ENCODE data around the gene CRLF1. TPM values are rescaled to one million over a fixed set of nuclear protein-coding genes. Genes with fewer than 3 reads are reported as not detected.
A peak's percentile ranks its signal among the peaks of the same experiment; 100 is the strongest.

CRLF1 gene
- total and polyA plus RNA-seq, 2 of the 8 experiments (the other 6 are each of a cell fraction or from before 2014, with no cell fraction given) = 7.2 to 10.3 TPM

DNA sequence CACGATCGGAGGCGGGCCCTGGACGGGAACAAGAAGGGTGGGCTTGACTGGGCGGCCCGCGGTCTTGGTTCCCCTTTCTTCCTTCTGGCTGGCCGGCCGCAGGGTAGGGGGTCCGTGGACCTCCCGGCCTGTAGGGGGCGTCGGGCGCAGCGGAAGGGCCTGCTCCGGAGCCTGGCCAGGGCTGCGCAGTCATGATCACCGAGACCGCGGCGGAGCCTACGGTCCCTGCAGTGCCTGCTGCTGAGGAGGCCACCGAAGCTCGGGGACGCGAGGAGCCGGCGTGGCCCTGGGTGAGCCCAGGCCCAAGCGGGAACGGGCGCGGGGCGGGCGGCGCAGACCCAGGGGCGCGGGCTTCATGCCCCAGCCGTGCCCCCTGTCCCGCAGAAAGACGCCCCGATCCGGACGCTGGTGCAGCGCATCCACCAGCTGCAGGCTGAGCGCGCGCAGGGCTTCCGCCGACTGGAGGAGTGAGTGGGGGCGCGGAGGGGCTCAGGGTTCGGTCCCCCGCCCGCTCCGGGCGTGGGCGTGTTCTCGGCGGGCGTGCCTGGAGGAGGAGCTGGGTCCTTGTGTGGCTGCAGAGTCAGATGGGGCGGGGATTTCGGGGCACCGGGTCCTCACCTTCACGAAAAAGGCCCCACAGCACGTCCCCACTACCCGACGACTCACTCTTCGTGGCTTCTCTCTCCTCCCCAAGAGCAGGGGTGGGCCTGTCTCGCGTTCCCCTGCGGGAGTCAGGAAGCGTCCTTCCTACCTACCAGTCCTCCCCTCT, 17.8 kb downstream of the CRLF1 start, which contains the start of gene REX1BD (continued):
- no peak for TF ChIP-seq KDM1A (IDR thresholded peaks at IDR 0.05; ENCODE audit: borderline replicate concordance, low read length)
- TF ChIP-seq CHD1 (IDR thresholded peaks at IDR 0.05; ENCODE audit: low read depth, low read length) = no peak
- no peak for TF ChIP-seq RNF2 (IDR thresholded peaks at IDR 0.05; ENCODE audit: borderline replicate concordance, low read depth, low read length, missing control alignments, poor library complexity, severe bottlenecking)
- peak; percentile 79 for TF ChIP-seq TAF1 (IDR thresholded peaks at IDR 0.05; ENCODE audit: low read depth, low read length)
- no peak for TF ChIP-seq CTBP2 (IDR thresholded peaks at IDR 0.05; ENCODE audit: borderline replicate concordance, insufficient read depth, insufficient read length, low read length)
- TF ChIP-seq POLR2AphosphoS5 (IDR thresholded peaks at IDR 0.05; ENCODE audit: low read depth, low read length) = peak; percentile 78
- TF ChIP-seq USF2 (IDR thresholded peaks at IDR 0.05; ENCODE audit: low read length) = no peak
- TF ChIP-seq, protein P1, sequence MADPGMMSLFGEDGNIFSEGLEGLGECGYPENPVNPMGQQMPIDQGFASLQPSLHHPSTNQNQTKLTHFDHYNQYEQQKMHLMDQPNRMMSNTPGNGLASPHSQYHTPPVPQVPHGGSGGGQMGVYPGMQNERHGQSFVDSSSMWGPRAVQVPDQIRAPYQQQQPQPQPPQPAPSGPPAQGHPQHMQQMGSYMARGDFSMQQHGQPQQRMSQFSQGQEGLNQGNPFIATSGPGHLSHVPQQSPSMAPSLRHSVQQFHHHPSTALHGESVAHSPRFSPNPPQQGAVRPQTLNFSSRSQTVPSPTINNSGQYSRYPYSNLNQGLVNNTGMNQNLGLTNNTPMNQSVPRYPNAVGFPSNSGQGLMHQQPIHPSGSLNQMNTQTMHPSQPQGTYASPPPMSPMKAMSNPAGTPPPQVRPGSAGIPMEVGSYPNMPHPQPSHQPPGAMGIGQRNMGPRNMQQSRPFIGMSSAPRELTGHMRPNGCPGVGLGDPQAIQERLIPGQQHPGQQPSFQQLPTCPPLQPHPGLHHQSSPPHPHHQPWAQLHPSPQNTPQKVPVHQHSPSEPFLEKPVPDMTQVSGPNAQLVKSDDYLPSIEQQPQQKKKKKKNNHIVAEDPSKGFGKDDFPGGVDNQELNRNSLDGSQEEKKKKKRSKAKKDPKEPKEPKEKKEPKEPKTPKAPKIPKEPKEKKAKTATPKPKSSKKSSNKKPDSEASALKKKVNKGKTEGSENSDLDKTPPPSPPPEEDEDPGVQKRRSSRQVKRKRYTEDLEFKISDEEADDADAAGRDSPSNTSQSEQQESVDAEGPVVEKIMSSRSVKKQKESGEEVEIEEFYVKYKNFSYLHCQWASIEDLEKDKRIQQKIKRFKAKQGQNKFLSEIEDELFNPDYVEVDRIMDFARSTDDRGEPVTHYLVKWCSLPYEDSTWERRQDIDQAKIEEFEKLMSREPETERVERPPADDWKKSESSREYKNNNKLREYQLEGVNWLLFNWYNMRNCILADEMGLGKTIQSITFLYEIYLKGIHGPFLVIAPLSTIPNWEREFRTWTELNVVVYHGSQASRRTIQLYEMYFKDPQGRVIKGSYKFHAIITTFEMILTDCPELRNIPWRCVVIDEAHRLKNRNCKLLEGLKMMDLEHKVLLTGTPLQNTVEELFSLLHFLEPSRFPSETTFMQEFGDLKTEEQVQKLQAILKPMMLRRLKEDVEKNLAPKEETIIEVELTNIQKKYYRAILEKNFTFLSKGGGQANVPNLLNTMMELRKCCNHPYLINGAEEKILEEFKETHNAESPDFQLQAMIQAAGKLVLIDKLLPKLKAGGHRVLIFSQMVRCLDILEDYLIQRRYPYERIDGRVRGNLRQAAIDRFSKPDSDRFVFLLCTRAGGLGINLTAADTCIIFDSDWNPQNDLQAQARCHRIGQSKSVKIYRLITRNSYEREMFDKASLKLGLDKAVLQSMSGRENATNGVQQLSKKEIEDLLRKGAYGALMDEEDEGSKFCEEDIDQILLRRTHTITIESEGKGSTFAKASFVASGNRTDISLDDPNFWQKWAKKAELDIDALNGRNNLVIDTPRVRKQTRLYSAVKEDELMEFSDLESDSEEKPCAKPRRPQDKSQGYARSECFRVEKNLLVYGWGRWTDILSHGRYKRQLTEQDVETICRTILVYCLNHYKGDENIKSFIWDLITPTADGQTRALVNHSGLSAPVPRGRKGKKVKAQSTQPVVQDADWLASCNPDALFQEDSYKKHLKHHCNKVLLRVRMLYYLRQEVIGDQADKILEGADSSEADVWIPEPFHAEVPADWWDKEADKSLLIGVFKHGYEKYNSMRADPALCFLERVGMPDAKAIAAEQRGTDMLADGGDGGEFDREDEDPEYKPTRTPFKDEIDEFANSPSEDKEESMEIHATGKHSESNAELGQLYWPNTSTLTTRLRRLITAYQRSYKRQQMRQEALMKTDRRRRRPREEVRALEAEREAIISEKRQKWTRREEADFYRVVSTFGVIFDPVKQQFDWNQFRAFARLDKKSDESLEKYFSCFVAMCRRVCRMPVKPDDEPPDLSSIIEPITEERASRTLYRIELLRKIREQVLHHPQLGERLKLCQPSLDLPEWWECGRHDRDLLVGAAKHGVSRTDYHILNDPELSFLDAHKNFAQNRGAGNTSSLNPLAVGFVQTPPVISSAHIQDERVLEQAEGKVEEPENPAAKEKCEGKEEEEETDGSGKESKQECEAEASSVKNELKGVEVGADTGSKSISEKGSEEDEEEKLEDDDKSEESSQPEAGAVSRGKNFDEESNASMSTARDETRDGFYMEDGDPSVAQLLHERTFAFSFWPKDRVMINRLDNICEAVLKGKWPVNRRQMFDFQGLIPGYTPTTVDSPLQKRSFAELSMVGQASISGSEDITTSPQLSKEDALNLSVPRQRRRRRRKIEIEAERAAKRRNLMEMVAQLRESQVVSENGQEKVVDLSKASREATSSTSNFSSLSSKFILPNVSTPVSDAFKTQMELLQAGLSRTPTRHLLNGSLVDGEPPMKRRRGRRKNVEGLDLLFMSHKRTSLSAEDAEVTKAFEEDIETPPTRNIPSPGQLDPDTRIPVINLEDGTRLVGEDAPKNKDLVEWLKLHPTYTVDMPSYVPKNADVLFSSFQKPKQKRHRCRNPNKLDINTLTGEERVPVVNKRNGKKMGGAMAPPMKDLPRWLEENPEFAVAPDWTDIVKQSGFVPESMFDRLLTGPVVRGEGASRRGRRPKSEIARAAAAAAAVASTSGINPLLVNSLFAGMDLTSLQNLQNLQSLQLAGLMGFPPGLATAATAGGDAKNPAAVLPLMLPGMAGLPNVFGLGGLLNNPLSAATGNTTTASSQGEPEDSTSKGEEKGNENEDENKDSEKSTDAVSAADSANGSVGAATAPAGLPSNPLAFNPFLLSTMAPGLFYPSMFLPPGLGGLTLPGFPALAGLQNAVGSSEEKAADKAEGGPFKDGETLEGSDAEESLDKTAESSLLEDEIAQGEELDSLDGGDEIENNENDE (IDR thresholded peaks at IDR 0.05; ENCODE audit: insufficient replicate concordance, low read length) = no peak

All from H1 (cell line).